ENCODE measurements around the gene AIFM3.

DNA sequence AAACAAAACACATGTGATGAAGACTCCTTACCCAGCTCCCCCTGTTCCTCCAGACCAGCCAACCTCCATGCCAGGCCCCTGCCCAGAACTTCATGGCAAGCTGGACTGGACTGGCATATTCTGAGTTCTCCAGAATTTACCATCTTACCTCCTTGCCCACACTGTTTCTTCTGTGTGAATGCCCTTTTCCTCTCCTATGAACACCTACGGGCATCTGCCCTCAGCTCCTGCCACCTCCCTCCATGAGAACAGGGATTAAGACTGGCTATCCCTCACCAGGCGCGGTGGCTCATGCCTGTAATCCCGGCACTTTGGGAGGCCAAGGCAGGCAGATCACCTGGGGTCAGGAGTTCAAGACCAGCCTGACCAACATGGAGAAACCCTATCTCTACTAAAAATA lies 6.4 kb upstream of the AIFM3 start:
- TF ChIP-seq EZH2 (IDR thresholded peaks at IDR 0.05) (no peak), POLR2AphosphoS5 (IDR thresholded peaks at IDR 0.05; ENCODE audit: borderline replicate concordance, low read depth, low read length) (no peak), FOXP2 (optimal IDR thresholded peaks at IDR 0.05; ENCODE audit: control extremely low read depth, extremely low read length, insufficient read depth) (no peak)
